Measurements from ENCODE around the gene KIAA1549. TPM values are rescaled to one million over a fixed set of nuclear protein-coding genes. Genes with fewer than 3 reads are reported as not detected.
"Not testable (repeated sequence)": the region's sequence is repeated elsewhere in the genome, so short reads cannot be mapped to it uniquely, and the experiment has no call there.

KIAA1549 gene
- total and polyA plus RNA-seq, 5 donors from 2014 or later, result 0.10 TPM; not detected in 4

- Mint-ChIP-seq H3K27me3 (peaks cover 5% of the 10 kb centered on the region), H3K4me1 (no peaks in the 10 kb centered on the region), H3K27ac (no peak overlapping the region), H3K4me3 (no peak overlapping the region), H3K36me3 (no peaks in the 10 kb centered on the region), H3K9me3 (peaks cover 0 to 5% (median 0%) of the 10 kb centered on the region in 7 donors)
- no peak overlapping the region for H3K4me3 ChIP-seq (ENCODE audit: low read depth, low read length)
- DNase-seq (no peak), ATAC-seq (ENCODE audit: low read depth in 2 of 2) (no peak)
- H3K9me3 ChIP-seq (ENCODE audit: control insufficient read depth in 2 of 2, low read length in 2 of 2), result no peaks in the 10 kb centered on the region
- H3K27me3 ChIP-seq (ENCODE audit: control insufficient read depth, insufficient read depth, low read length), result peaks cover 3% of the 10 kb centered on the region
- H3K27ac ChIP-seq (ENCODE audit: insufficient read depth, low read length, poor library complexity, severe bottlenecking), result no peak overlapping the region
- H3K36me3 ChIP-seq (ENCODE audit: control insufficient read depth, insufficient read depth, low read length), result no peaks in the 10 kb centered on the region
- no peaks in the 10 kb centered on the region for H3K4me1 ChIP-seq (ENCODE audit: control insufficient read depth, insufficient read depth, low read length, poor library complexity, severe bottlenecking)
Measured at GRCh38 chr7:138816650-138817049, 164.5 kb downstream of the KIAA1549 start.

- no peak for ATAC-seq (ENCODE audit: low read depth in 2 of 2)
- no peak for DNase-seq
- Mint-ChIP-seq H3K27me3 (peaks cover 5% of the 10 kb centered on the region), H3K9me3 (peaks cover 0 to 5% (median 0%) of the 10 kb centered on the region in 7 donors), H3K4me1 (no peaks in the 10 kb centered on the region), H3K27ac (no peak overlapping the region), H3K4me3 (no peak overlapping the region), H3K36me3 (no peaks in the 10 kb centered on the region)
- Histone ChIP-seq H3K4me1 (ENCODE audit: control insufficient read depth, insufficient read depth, low read length, poor library complexity, severe bottlenecking) (no peaks in the 10 kb centered on the region), H3K27ac (ENCODE audit: insufficient read depth, low read length, poor library complexity, severe bottlenecking) (no peak overlapping the region), H3K27me3 (ENCODE audit: control insufficient read depth, insufficient read depth, low read length) (peaks cover 3% of the 10 kb centered on the region), H3K36me3 (ENCODE audit: control insufficient read depth, insufficient read depth, low read length) (no peaks in the 10 kb centered on the region), H3K9me3 (ENCODE audit: control insufficient read depth in 2 of 2, low read length in 2 of 2) (no peaks in the 10 kb centered on the region), H3K4me3 (ENCODE audit: low read depth, low read length) (no peak overlapping the region)
Measured at GRCh38 chr7:138814816-138815332, 166.3 kb downstream of the KIAA1549 start.

GRCh38 chr7:138813945-138814344, 167.2 kb downstream of the KIAA1549 start:
- Mint-ChIP-seq H3K36me3 (no peaks in the 10 kb centered on the region), H3K27ac (no peak overlapping the region), H3K4me1 (no peaks in the 10 kb centered on the region), H3K9me3 (peaks cover 0 to 5% (median 0%) of the 10 kb centered on the region in 7 donors), H3K4me3 (no peak overlapping the region), H3K27me3 (peaks cover 7% of the 10 kb centered on the region)
- H3K27ac ChIP-seq (ENCODE audit: insufficient read depth, low read length, poor library complexity, severe bottlenecking), result no peak overlapping the region
- H3K4me1 ChIP-seq (ENCODE audit: control insufficient read depth, insufficient read depth, low read length, poor library complexity, severe bottlenecking), result no peaks in the 10 kb centered on the region
- DNase-seq, result no peak
- H3K4me3 ChIP-seq (ENCODE audit: low read depth, low read length), result no peak overlapping the region
- no peaks in the 10 kb centered on the region for H3K9me3 ChIP-seq (ENCODE audit: control insufficient read depth in 2 of 2, low read length in 2 of 2)
- peaks cover 3% of the 10 kb centered on the region for H3K27me3 ChIP-seq (ENCODE audit: control insufficient read depth, insufficient read depth, low read length)
- no peaks in the 10 kb centered on the region for H3K36me3 ChIP-seq (ENCODE audit: control insufficient read depth, insufficient read depth, low read length)
- no peak for ATAC-seq (ENCODE audit: low read depth in 2 of 2)

- ATAC-seq (ENCODE audit: low read depth in 2 of 2); H3K4me1 ChIP-seq (ENCODE audit: control insufficient read depth, insufficient read depth, low read length, poor library complexity, severe bottlenecking); H3K4me3 Mint-ChIP-seq; H3K9me3 Mint-ChIP-seq; H3K4me3 ChIP-seq (ENCODE audit: low read depth, low read length); H3K27ac ChIP-seq (ENCODE audit: insufficient read depth, low read length, poor library complexity, severe bottlenecking); H3K27ac Mint-ChIP-seq; H3K36me3 Mint-ChIP-seq; DNase-seq; H3K27me3 ChIP-seq (ENCODE audit: control insufficient read depth, insufficient read depth, low read length); H3K9me3 ChIP-seq (ENCODE audit: control insufficient read depth in 2 of 2, low read length in 2 of 2); H3K4me1 Mint-ChIP-seq; H3K36me3 ChIP-seq (ENCODE audit: control insufficient read depth, insufficient read depth, low read length); H3K27me3 Mint-ChIP-seq: not testable (repeated sequence)
Measured at GRCh38 chr7:138811327-138811726, 169.9 kb downstream of the KIAA1549 start.

- H3K36me3 ChIP-seq (ENCODE audit: control insufficient read depth, insufficient read depth, low read length), result no peaks in the 10 kb centered on the region
- ATAC-seq (ENCODE audit: low read depth in 2 of 2) (no peak), DNase-seq (no peak)
- no peaks in the 10 kb centered on the region for H3K4me1 ChIP-seq (ENCODE audit: control insufficient read depth, insufficient read depth, low read length, poor library complexity, severe bottlenecking)
- Mint-ChIP-seq H3K9me3 (peaks cover 0 to 6% (median 1%) of the 10 kb centered on the region in 7 donors), H3K27me3 (peaks cover 7% of the 10 kb centered on the region), H3K4me3 (no peak overlapping the region), H3K4me1 (no peaks in the 10 kb centered on the region), H3K27ac (no peak overlapping the region), H3K36me3 (no peaks in the 10 kb centered on the region)
- no peaks in the 10 kb centered on the region for H3K27me3 ChIP-seq (ENCODE audit: control insufficient read depth, insufficient read depth, low read length)
- H3K27ac ChIP-seq (ENCODE audit: insufficient read depth, low read length, poor library complexity, severe bottlenecking), result no peak overlapping the region
- no peak overlapping the region for H3K4me3 ChIP-seq (ENCODE audit: low read depth, low read length)
- no peaks in the 10 kb centered on the region for H3K9me3 ChIP-seq (ENCODE audit: control insufficient read depth in 2 of 2, low read length in 2 of 2)
Measured at GRCh38 chr7:138809346-138809745, 171.8 kb downstream of the KIAA1549 start.

- Mint-ChIP-seq H3K4me1 (no peaks in the 10 kb centered on the region), H3K27me3 (peaks cover 11% of the 10 kb centered on the region), H3K36me3 (no peaks in the 10 kb centered on the region), H3K9me3 (peaks cover 0 to 6% (median 0%) of the 10 kb centered on the region in 7 donors), H3K27ac (no peak overlapping the region), H3K4me3 (no peak overlapping the region)
- Histone ChIP-seq H3K9me3 (ENCODE audit: control insufficient read depth in 2 of 2, low read length in 2 of 2) (no peaks in the 10 kb centered on the region), H3K36me3 (ENCODE audit: control insufficient read depth, insufficient read depth, low read length) (no peaks in the 10 kb centered on the region), H3K27ac (ENCODE audit: insufficient read depth, low read length, poor library complexity, severe bottlenecking) (no peak overlapping the region), H3K27me3 (ENCODE audit: control insufficient read depth, insufficient read depth, low read length) (no peaks in the 10 kb centered on the region), H3K4me3 (ENCODE audit: low read depth, low read length) (no peak overlapping the region), H3K4me1 (ENCODE audit: control insufficient read depth, insufficient read depth, low read length, poor library complexity, severe bottlenecking) (no peaks in the 10 kb centered on the region)
- DNase-seq (no peak), ATAC-seq (ENCODE audit: low read depth in 2 of 2) (no peak)
Measured at GRCh38 chr7:138804618-138805017, 176.6 kb downstream of the KIAA1549 start.

GRCh38 chr7:138802706-138803105, 178.5 kb downstream of the KIAA1549 start:
- Histone ChIP-seq H3K9me3 (ENCODE audit: control insufficient read depth in 2 of 2, low read length in 2 of 2) (no peaks in the 10 kb centered on the region), H3K27me3 (ENCODE audit: control insufficient read depth, insufficient read depth, low read length) (no peaks in the 10 kb centered on the region), H3K27ac (ENCODE audit: insufficient read depth, low read length, poor library complexity, severe bottlenecking) (no peak overlapping the region), H3K36me3 (ENCODE audit: control insufficient read depth, insufficient read depth, low read length) (no peaks in the 10 kb centered on the region), H3K4me3 (ENCODE audit: low read depth, low read length) (no peak overlapping the region), H3K4me1 (ENCODE audit: control insufficient read depth, insufficient read depth, low read length, poor library complexity, severe bottlenecking) (no peaks in the 10 kb centered on the region)
- H3K27ac Mint-ChIP-seq, result no peak overlapping the region
- DNase-seq, result no peak
- H3K27me3 Mint-ChIP-seq, result peaks cover 7% of the 10 kb centered on the region
- peaks cover 0 to 3% (median 0%) of the 10 kb centered on the region in 7 donors for H3K9me3 Mint-ChIP-seq
- no peak overlapping the region for H3K4me3 Mint-ChIP-seq
- peaks cover 0 to 4% (median 0%) of the 10 kb centered on the region in 4 donors for H3K4me1 Mint-ChIP-seq
- ATAC-seq (ENCODE audit: low read depth in 2 of 2), result no peak
- no peaks in the 10 kb centered on the region for H3K36me3 Mint-ChIP-seq

GRCh38 chr7:138801256-138801655, 179.9 kb downstream of the KIAA1549 start:
- Histone ChIP-seq H3K36me3 (ENCODE audit: control insufficient read depth, insufficient read depth, low read length) (no peaks in the 10 kb centered on the region), H3K4me3 (ENCODE audit: low read depth, low read length) (no peak overlapping the region), H3K27ac (ENCODE audit: insufficient read depth, low read length, poor library complexity, severe bottlenecking) (no peak overlapping the region), H3K4me1 (ENCODE audit: control insufficient read depth, insufficient read depth, low read length, poor library complexity, severe bottlenecking) (no peaks in the 10 kb centered on the region), H3K27me3 (ENCODE audit: control insufficient read depth, insufficient read depth, low read length) (no peaks in the 10 kb centered on the region), H3K9me3 (ENCODE audit: control insufficient read depth in 2 of 2, low read length in 2 of 2) (no peaks in the 10 kb centered on the region)
- H3K27me3 Mint-ChIP-seq, result peaks cover 7% of the 10 kb centered on the region
- DNase-seq (no peak), ATAC-seq (ENCODE audit: low read depth in 2 of 2) (no peak)
- no peak overlapping the region for H3K27ac Mint-ChIP-seq
- no peak overlapping the region for H3K4me3 Mint-ChIP-seq
- no peaks in the 10 kb centered on the region for H3K36me3 Mint-ChIP-seq
- H3K9me3 Mint-ChIP-seq, result no peaks in the 10 kb centered on the region
- H3K4me1 Mint-ChIP-seq, result peaks cover 0 to 8% (median 2%) of the 10 kb centered on the region in 4 donors

Data from CD4-positive, CD25-positive, alpha-beta regulatory T cell (primary cell).